HEK293 (cell line): ENCODE results near the gene PDE3B.

ENCODE experiments used
- CTCF ChIA-PET: fragments of 350-600 bp; formaldehyde crosslinking; extraction: SDS; loops from one replicate; lab custom pipeline; 2021; ENCODE audit warnings: antibody characterized with exemption; lab: Yijun Ruan, JAX
- POLR2A ChIA-PET: fragments of 300-600 bp; formaldehyde crosslinking; extraction: SDS; loops from one replicate; lab custom pipeline; 2020; ENCODE audit warnings: antibody characterized with exemption, inconsistent platforms; lab: Yijun Ruan, JAX
- H3K27ac ChIP-seq: fragments of 200-500 bp; sonication (Bioruptor generic); 2 replicates; pipeline ENCODE4 v1.5.1; 2014; ENCODE audit warnings: low read depth, low read length, control low read depth, inconsistent platforms; ENCODE audit errors: extremely low read depth
- H3K36me3 ChIP-seq, 2 experiments: fragments of 200-500 bp in 1 of 2; sonication (Bioruptor generic) in 1 of 2; 1 replicate in 1 of 2; 2 replicates in 1 of 2; pipeline ENCODE4 v1.5.1; 2014 to 2017; ENCODE audit warnings: inconsistent platforms in 2 of 2, low read length in 2 of 2; ENCODE audit not compliant: control insufficient read depth in 2 of 2, insufficient read depth in 1 of 2
- H3K4me1 ChIP-seq: fragments of 200-500 bp; sonication (Bioruptor generic); 2 replicates; pipeline ENCODE4 v1.5.1; 2014; ENCODE audit warnings: mild to moderate bottlenecking, low read length, inconsistent platforms; ENCODE audit not compliant: control insufficient read depth, insufficient read depth
- H3K4me3 ChIP-seq: 2 replicates; pipeline ENCODE4 v1.5.1; 2011; ENCODE audit warnings: low read depth, mild to moderate bottlenecking, control low read depth, low read length, moderate library complexity
- H3K9me3 ChIP-seq: fragments of 200-500 bp; sonication (Bioruptor generic); 2 replicates; pipeline ENCODE4 v1.5.1; 2014; ENCODE audit warnings: low read depth, low read length, inconsistent platforms; ENCODE audit not compliant: control insufficient read depth, insufficient read depth
- MEIS1 ChIP-seq: sonication (generic); formaldehyde crosslinking; IDR thresholded peaks from 2 replicates; pipeline ENCODE4 v1.8.1; 2022; ENCODE audit warnings: missing genetic modification reagents, mild to moderate bottlenecking, borderline replicate concordance
- REPIN1 ChIP-seq: fragments of 450-650 bp; formaldehyde crosslinking; IDR thresholded peaks from 2 replicates; pipeline ENCODE4 v1.5.1; 2017; ENCODE audit warnings: missing biosample characterization, missing genetic modification characterization, low read depth
- SP3 ChIP-seq: fragments of 450-650 bp; formaldehyde crosslinking; IDR thresholded peaks from 2 replicates; pipeline ENCODE4 v1.5.1; 2016; ENCODE audit warnings: missing biosample characterization, missing genetic modification characterization
- TRIM28 ChIP-seq: IDR thresholded peaks from 2 replicates; pipeline ENCODE4 v1.6.1; 2011; ENCODE audit warnings: low read length, control low read depth, borderline replicate concordance
- YY2 ChIP-seq: fragments of 450-650 bp; formaldehyde crosslinking; IDR thresholded peaks from 2 replicates; pipeline ENCODE4 v1.5.1; 2016; ENCODE audit warnings: missing biosample characterization, missing genetic modification characterization
- ZBTB11 ChIP-seq: fragments of 450-650 bp; formaldehyde crosslinking; conservative IDR thresholded peaks from 2 replicates; pipeline ENCODE4 v1.5.1; 2016; ENCODE audit warnings: low read depth, missing biosample characterization, missing genetic modification characterization
- ZBTB17 ChIP-seq: fragments of 450-650 bp; formaldehyde crosslinking; IDR thresholded peaks from 2 replicates; pipeline ENCODE4 v1.5.1; 2016; ENCODE audit warnings: missing biosample characterization, missing genetic modification characterization
- ZBTB7A ChIP-seq: fragments of 450-650 bp; formaldehyde crosslinking; IDR thresholded peaks from 2 replicates; pipeline ENCODE4 v1.5.1; 2016; ENCODE audit warnings: low read depth, missing biosample characterization, missing genetic modification characterization
- ZNF112 ChIP-seq: fragments of 450-650 bp; formaldehyde crosslinking; IDR thresholded peaks from 2 replicates; pipeline ENCODE4 v1.5.0; 2017; ENCODE audit warnings: missing biosample characterization, missing genetic modification characterization
- ZNF155 ChIP-seq: fragments of 450-650 bp; formaldehyde crosslinking; IDR thresholded peaks from 2 replicates; pipeline ENCODE4 v1.5.1; 2016; ENCODE audit warnings: missing biosample characterization, missing genetic modification characterization
- ZNF48 ChIP-seq: fragments of 450-650 bp; formaldehyde crosslinking; IDR thresholded peaks from 2 replicates; pipeline ENCODE4 v1.5.1; 2016; ENCODE audit warnings: missing biosample characterization, missing genetic modification characterization
- ZNF513 ChIP-seq: fragments of 450-650 bp; IDR thresholded peaks from 2 replicates; pipeline ENCODE4 v1.5.1; 2018; ENCODE audit warnings: missing biosample characterization, missing genetic modification characterization
- ZNF518A ChIP-seq: fragments of 450-650 bp; formaldehyde crosslinking; conservative IDR thresholded peaks from 2 replicates; pipeline ENCODE4 v1.5.1; 2016; ENCODE audit warnings: low read depth, missing biosample characterization, missing genetic modification characterization
- ZNF544 ChIP-seq: fragments of 450-650 bp; formaldehyde crosslinking; IDR thresholded peaks from 2 replicates; pipeline ENCODE4 v1.5.0; 2017; ENCODE audit warnings: missing biosample characterization, missing genetic modification characterization
- ZNF555 ChIP-seq: fragments of 450-650 bp; formaldehyde crosslinking; conservative IDR thresholded peaks from 2 replicates; pipeline ENCODE4 v1.5.1; 2017; ENCODE audit warnings: missing biosample characterization, mild to moderate bottlenecking, missing genetic modification characterization, inconsistent platforms
- ZNF658 ChIP-seq: fragments of 450-650 bp; formaldehyde crosslinking; IDR thresholded peaks from 2 replicates; pipeline ENCODE4; 2016; ENCODE audit warnings: missing biosample characterization, missing genetic modification characterization
- ZNF776 ChIP-seq: fragments of 450-650 bp; formaldehyde crosslinking; IDR thresholded peaks from 2 replicates; pipeline ENCODE4 v1.5.0; 2017; ENCODE audit warnings: missing biosample characterization, missing genetic modification characterization, borderline replicate concordance
- ZNF777 ChIP-seq: fragments of 450-650 bp; formaldehyde crosslinking; IDR thresholded peaks from 2 replicates; pipeline ENCODE4 v1.5.1; 2017; ENCODE audit warnings: missing biosample characterization, missing genetic modification characterization, borderline replicate concordance
- TF ChIP-seq, protein P1 (sequence below): fragments of 450-650 bp; formaldehyde crosslinking; IDR thresholded peaks from 2 replicates; pipeline ENCODE4 v1.5.1; 2016; ENCODE audit warnings: missing biosample characterization, missing genetic modification characterization

PDE3B gene

DNA sequence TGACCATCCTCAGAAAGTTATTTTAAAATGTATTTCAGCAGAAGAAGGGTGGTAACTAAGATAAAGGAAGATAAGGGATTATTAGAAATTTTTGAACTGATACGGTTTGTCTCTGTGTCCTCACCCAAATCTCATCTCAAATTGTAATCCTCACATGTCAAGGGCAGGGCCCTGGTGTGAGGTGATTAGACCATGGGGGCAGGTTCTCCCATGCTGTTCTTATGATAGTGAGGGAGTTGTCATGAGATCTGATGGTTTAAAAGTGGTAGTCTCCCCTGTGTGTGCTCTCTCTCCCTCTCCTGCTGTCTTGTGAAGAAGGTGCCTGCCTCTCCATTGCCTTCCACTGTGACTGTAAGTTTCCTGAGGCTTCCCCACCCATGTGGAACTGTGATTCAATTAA, 212.3 kb downstream of the PDE3B start (continued):
- TF ChIP-seq ZBTB11 (tag by site-specific recombination) = no peak
- no peak for TF ChIP-seq TRIM28

DNA sequence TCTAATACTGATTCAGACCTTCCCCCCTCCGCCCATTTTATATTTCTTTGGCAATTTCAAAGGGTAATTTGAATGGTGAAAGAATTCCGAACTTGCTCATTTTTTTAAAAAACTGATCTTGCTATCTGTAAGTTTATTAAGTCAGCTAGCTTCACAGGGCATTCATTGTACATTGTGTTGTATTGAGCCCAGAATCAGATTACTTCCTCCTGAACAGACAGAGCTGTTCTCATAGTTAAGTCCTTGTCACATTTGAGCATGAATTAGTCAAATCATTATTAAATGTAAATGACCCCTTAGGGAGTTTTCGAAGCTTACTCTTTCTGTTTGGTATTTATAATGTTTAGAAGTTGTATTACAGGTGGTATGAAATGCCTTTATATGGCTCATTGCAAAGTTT, 214.0 kb downstream of the PDE3B start:
- Histone ChIP-seq H3K4me3 (no peak overlapping the region), H3K27ac (no peak overlapping the region), H3K4me1 (no peaks in the 10 kb centered on the region), H3K9me3 (no peaks in the 10 kb centered on the region), H3K36me3 (peaks cover 0 to 7% of the 10 kb centered on the region in 2 experiments; a peak in 1 of 3 replicates)
- ChIA-PET POLR2A (no interaction called here), CTCF (interaction anchor here (1.2 kb wide), 1 partner anchor 217 kb away, joined by 4 read pairs; no protein-coding TSS in a partner anchor)
- TF ChIP-seq ZNF518A (tag by site-specific recombination) = no peak

DNA sequence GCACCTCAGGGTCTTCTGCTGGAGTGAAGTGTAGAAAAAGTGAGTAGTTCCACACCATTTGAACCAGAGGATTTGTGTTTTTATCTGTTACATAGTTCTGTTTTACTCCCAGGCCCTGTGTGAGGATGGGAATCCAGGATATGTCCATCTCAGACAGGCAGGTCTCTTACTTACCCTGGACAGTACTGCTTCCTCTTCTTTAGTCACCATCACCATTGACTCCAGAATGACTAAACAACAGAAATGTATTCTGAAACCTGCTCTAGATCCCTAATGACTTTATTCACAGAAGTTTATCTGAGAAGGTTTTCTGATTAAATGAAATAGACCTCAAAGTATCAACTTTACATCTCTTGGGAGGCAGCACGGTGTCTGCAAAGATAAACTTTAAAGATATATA, 214.8 kb downstream of the PDE3B start:
- Histone ChIP-seq H3K27ac (no peak overlapping the region), H3K36me3 (peaks cover 0 to 7% of the 10 kb centered on the region in 2 experiments; a peak in 1 of 3 replicates), H3K9me3 (no peaks in the 10 kb centered on the region), H3K4me1 (no peaks in the 10 kb centered on the region), H3K4me3 (no peak overlapping the region)
- POLR2A ChIA-PET = no interaction called here
- CTCF ChIA-PET = no interaction called here
- TF ChIP-seq ZNF777 (tag by site-specific recombination) (no peak), ZNF544 (tag by site-specific recombination) (no peak), ZNF48 (no peak), MEIS1 (CRISPR knock-in tag) (no peak), REPIN1 (tag by site-specific recombination) (no peak), ZNF658 (tag by site-specific recombination) (no peak), YY2 (tag by site-specific recombination) (no peak), ZBTB7A (tag by site-specific recombination) (no peak), ZNF155 (no peak), SP3 (tag by site-specific recombination) (no peak), ZNF112 (tag by site-specific recombination) (no peak), ZNF555 (tag by site-specific recombination) (no peak), ZNF513 (tag by site-specific recombination) (no peak), ZBTB17 (no peak), ZNF776 (tag by site-specific recombination) (no peak)
- TF ChIP-seq, protein P1, sequence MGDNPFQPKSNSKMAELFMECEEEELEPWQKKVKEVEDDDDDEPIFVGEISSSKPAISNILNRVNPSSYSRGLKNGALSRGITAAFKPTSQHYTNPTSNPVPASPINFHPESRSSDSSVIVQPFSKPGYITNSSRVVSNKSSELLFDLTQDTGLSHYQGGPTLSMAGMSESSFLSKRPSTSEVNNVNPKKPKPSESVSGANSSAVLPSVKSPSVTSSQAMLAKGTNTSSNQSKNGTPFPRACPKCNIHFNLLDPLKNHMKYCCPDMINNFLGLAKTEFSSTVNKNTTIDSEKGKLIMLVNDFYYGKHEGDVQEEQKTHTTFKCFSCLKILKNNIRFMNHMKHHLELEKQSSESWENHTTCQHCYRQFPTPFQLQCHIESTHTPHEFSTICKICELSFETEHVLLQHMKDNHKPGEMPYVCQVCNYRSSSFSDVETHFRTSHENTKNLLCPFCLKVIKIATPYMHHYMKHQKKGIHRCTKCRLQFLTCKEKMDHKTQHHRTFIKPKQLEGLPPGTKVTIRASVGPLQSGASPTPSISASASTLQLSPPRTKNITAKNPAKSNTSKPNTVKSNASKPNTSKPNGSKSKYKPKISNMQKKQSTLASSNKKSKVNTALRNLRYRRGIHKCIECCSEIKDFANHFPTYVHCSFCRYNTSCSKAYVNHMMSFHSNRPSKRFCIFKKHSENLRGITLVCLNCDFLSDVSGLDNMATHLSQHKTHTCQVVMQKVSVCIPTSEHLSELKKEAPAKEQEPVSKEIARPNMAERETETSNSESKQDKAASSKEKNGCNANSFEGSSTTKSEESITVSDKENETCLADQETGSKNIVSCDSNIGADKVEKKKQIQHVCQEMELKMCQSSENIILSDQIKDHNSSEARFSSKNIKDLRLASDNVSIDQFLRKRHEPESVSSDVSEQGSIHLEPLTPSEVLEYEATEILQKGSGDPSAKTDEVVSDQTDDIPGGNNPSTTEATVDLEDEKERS (tag by site-specific recombination) = no peak
